Measurements from ENCODE around the gene BHLHE40.

Gene BHLHE40

DNA sequence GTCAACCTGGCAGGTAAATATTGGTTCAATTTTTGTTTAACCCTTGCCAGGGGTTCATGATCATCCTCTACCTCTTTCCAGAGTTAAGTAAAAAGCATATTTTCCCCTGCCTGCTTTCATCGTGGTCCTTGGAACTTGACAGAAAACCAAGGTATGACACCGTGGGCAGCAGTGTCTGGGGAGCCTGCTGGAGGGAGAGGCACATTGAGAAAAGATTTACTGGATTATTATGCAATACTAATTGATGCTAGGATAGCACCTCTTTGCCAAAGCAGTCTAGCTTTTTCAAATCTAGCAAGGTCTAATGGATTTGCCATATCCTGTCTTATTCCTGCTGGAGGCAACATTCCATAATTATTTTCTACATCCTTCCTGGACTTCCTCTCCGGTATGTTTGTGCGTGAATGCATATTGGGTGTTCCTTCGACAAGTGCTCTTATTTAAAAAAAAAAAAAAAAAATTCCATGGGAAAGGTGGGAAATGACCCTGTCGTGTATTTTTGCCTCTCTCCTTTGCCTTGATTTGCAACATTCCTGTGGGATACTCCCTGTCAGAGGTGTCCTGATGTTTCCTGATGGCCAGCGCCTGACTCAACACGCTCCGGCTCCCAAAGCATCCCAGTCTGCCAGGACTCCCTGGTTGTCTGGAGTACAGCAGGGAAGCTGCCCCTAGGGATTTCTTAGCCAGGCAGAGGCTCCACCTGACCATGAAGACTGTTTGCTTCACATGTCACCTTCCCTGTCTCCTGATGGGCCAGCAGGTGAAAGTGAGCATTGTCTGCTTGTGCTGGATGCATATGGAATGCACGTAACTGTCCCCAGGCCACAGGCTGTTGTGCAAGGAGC is 6.3 kb downstream of the BHLHE40 start:
- TF ChIP-seq, protein P1, sequence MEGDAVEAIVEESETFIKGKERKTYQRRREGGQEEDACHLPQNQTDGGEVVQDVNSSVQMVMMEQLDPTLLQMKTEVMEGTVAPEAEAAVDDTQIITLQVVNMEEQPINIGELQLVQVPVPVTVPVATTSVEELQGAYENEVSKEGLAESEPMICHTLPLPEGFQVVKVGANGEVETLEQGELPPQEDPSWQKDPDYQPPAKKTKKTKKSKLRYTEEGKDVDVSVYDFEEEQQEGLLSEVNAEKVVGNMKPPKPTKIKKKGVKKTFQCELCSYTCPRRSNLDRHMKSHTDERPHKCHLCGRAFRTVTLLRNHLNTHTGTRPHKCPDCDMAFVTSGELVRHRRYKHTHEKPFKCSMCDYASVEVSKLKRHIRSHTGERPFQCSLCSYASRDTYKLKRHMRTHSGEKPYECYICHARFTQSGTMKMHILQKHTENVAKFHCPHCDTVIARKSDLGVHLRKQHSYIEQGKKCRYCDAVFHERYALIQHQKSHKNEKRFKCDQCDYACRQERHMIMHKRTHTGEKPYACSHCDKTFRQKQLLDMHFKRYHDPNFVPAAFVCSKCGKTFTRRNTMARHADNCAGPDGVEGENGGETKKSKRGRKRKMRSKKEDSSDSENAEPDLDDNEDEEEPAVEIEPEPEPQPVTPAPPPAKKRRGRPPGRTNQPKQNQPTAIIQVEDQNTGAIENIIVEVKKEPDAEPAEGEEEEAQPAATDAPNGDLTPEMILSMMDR (conservative IDR thresholded peaks at IDR 0.05; ENCODE audit: low read depth, low read length), result peak; percentile 2
- peak; percentile 80 for DNase-seq (ENCODE audit: low read depth)
- peak overlapping the region; percentile 4 for H3K4me3 ChIP-seq (ENCODE audit: low read depth, low read length)

GRCh38 chr3:4986175-4986781 is 7.0 kb downstream of the BHLHE40 start:
- DNase-seq (ENCODE audit: low read depth), result no peak
- TF ChIP-seq, protein P1 (conservative IDR thresholded peaks at IDR 0.05; ENCODE audit: low read depth, low read length), result no peak
- peak overlapping the region; percentile 42 for H3K4me3 ChIP-seq (ENCODE audit: low read depth, low read length)

DNA sequence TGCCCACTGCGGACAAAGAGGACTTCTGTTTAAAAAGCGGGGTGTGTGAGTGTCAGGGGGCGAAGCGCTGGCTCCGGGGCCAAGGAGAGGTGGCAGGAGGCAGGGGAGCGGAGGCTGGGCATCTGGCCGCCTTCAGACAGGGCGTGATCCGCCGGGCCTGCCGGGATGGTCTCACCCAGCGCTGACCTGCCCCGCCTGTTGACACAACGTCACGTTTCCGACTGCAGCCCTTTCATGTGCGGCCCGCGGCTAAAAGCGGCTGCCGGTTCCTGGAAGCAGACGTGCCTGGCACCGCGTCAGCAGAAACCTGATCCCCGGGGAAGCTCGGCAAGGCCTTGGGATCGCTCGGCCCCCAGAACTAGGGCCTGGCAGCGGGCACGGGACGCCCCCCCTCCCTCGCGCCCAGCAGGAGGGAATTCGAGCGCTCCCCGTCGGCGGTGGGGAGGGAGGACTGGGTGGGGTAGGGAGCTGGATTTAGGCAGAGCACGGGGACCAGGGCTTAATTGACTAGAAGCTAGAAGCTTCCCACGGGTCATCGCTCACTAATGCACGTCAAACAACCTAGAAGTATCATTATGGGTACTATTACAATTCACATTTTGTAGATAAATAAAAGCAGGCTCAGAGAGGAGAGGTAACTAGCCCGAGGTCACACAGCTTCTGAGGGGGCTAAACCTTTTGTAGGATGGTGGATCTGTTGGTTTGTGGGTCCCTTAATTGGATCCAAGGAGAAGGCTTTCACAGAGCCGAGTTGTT is 7.7 kb downstream of the BHLHE40 start:
- peak overlapping the region; percentile 42 for H3K4me3 ChIP-seq (ENCODE audit: low read depth, low read length)
- TF ChIP-seq, protein P1 (conservative IDR thresholded peaks at IDR 0.05; ENCODE audit: low read depth, low read length), result no peak
- peak; percentile 99 for DNase-seq (ENCODE audit: low read depth)

- no peak overlapping the region for H3K4me3 ChIP-seq (ENCODE audit: low read depth, low read length)
- no peak for DNase-seq (ENCODE audit: low read depth)
- TF ChIP-seq, protein P1 (conservative IDR thresholded peaks at IDR 0.05; ENCODE audit: low read depth, low read length), result no peak
Measured at GRCh38 chr3:4987538-4988296, 8.5 kb downstream of the BHLHE40 start.

DNA sequence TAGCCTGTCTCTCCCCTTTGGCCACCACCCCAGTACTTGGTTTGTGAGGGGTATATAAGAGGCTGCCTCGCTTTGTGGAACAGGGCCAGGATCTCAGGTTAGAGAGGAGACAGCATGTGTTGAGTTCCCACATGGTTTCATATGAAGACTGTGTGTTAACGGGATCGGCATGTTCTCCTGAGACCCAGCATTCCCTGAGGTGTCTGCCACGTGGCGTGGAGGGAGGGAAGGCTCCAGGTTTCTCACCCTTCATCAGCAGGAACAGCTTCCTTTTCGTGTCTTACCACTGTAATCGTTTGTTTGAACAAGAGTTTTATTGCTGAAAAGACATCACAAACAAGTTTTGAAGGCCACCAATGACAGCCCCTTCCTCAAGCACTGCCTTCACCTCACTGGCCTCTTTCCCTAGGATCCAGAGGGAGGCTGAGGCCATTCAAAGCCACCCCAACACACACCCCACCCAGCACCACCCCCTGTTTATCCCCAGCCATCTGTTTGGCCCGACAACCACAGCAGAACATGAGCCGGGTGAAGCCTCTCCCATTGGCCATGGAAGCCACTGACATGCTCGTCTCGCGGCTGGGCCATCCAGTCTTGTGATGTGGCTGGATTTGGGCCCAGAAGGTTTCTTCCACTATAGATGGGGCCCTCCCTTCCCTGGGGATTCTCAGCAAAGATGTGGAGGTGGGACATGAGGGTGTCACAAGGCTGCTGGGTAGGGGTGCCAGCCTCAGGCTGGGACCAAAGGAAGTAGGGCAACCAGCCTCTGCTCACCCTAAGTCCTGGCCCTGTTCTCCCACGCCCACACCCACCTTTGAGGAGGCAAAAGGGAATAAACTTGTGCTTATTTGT is 10.0 kb downstream of the BHLHE40 start:
- no peak overlapping the region for H3K4me3 ChIP-seq (ENCODE audit: low read depth, low read length)
- TF ChIP-seq, protein P1 (conservative IDR thresholded peaks at IDR 0.05; ENCODE audit: low read depth, low read length), result no peak
- peak; percentile 54 for DNase-seq (ENCODE audit: low read depth)

DNA sequence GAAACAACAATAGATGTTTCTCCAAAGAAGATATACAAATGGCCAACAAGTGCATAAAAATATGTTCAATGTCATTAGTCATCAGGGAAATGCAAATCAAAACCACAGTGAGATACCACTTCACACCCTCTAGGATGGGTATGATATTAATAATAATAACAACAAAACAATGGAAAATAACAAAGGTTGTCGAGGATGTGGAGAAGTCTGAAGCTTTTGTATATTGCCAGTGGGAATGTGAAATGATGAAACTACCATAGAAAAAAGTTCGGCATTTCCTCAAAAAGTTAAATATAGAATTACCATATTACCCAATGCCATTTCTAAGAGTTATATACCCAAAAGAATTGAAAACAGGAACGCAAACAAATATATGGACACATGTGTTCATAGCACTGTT is 10.8 kb downstream of the BHLHE40 start:
- no peak overlapping the region for H3K4me3 ChIP-seq (ENCODE audit: low read depth, low read length)
- peak; percentile 42 for DNase-seq (ENCODE audit: low read depth)
- TF ChIP-seq, protein P1 (conservative IDR thresholded peaks at IDR 0.05; ENCODE audit: low read depth, low read length), result no peak
